ENCODE results near the gene ZNF79. TPM values are rescaled to one million over a fixed set of nuclear protein-coding genes. Genes with fewer than 3 reads are reported as not detected.

The ZNF79 gene
- total and polyA plus RNA-seq, 2 experiments from 2014 or later: 2.2 to 6.3 TPM

- TF ChIP-seq, protein P1, sequence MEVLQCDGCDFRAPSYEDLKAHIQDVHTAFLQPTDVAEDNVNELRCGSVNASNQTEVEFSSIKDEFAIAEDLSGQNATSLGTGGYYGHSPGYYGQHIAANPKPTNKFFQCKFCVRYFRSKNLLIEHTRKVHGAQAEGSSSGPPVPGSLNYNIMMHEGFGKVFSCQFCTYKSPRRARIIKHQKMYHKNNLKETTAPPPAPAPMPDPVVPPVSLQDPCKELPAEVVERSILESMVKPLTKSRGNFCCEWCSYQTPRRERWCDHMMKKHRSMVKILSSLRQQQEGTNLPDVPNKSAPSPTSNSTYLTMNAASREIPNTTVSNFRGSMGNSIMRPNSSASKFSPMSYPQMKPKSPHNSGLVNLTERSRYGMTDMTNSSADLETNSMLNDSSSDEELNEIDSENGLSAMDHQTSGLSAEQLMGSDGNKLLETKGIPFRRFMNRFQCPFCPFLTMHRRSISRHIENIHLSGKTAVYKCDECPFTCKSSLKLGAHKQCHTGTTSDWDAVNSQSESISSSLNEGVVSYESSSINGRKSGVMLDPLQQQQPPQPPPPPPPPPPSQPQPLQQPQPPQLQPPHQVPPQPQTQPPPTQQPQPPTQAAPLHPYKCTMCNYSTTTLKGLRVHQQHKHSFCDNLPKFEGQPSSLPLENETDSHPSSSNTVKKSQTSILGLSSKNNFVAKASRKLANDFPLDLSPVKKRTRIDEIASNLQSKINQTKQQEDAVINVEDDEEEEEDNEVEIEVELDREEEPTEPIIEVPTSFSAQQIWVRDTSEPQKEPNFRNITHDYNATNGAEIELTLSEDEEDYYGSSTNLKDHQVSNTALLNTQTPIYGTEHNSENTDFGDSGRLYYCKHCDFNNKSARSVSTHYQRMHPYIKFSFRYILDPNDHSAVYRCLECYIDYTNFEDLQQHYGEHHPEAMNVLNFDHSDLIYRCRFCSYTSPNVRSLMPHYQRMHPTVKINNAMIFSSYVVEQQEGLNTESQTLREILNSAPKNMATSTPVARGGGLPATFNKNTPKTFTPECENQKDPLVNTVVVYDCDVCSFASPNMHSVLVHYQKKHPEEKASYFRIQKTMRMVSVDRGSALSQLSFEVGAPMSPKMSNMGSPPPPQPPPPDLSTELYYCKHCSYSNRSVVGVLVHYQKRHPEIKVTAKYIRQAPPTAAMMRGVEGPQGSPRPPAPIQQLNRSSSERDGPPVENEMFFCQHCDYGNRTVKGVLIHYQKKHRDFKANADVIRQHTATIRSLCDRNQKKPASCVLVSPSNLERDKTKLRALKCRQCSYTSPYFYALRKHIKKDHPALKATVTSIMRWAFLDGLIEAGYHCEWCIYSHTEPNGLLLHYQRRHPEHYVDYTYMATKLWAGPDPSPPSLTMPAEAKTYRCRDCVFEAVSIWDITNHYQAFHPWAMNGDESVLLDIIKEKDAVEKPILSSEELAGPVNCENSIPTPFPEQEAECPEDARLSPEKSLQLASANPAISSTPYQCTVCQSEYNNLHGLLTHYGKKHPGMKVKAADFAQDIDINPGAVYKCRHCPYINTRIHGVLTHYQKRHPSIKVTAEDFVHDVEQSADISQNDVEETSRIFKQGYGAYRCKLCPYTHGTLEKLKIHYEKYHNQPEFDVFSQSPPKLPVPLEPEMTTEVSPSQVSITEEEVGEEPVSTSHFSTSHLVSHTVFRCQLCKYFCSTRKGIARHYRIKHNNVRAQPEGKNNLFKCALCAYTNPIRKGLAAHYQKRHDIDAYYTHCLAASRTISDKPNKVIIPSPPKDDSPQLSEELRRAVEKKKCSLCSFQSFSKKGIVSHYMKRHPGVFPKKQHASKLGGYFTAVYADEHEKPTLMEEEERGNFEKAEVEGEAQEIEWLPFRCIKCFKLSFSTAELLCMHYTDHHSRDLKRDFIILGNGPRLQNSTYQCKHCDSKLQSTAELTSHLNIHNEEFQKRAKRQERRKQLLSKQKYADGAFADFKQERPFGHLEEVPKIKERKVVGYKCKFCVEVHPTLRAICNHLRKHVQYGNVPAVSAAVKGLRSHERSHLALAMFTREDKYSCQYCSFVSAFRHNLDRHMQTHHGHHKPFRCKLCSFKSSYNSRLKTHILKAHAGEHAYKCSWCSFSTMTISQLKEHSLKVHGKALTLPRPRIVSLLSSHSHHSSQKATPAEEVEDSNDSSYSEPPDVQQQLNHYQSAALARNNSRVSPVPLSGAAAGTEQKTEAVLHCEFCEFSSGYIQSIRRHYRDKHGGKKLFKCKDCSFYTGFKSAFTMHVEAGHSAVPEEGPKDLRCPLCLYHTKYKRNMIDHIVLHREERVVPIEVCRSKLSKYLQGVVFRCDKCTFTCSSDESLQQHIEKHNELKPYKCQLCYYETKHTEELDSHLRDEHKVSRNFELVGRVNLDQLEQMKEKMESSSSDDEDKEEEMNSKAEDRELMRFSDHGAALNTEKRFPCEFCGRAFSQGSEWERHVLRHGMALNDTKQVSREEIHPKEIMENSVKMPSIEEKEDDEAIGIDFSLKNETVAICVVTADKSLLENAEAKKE (CRISPR knock-in tag; IDR thresholded peaks at IDR 0.05): no peak
- TF ChIP-seq JUNB (IDR thresholded peaks at IDR 0.05; ENCODE audit: unreplicated experiment): no peak
- TF ChIP-seq ZNF331 (CRISPR knock-in tag; IDR thresholded peaks at IDR 0.05; ENCODE audit: low read depth): no peak
- peak; percentile 15; the same call in 1 of the 2 replicates for TF ChIP-seq NANOG (IDR thresholded peaks at IDR 0.05; ENCODE audit: borderline replicate concordance)
- no peak for TF ChIP-seq EZH2 (IDR thresholded peaks at IDR 0.05; ENCODE audit: low read depth, unreplicated experiment)
- no peak for TF ChIP-seq STAT1 (IDR thresholded peaks at IDR 0.05; ENCODE audit: unreplicated experiment)
- TF ChIP-seq CREB1 (CRISPR knock-in tag; IDR thresholded peaks at IDR 0.05; ENCODE audit: low read depth): peak; percentile 97
- no peak for TF ChIP-seq EZH2phosphoT487 (IDR thresholded peaks at IDR 0.05; ENCODE audit: unreplicated experiment)
- TF ChIP-seq ZNF114 (CRISPR knock-in tag; IDR thresholded peaks at IDR 0.05): no peak
- peak; percentile 100 for TF ChIP-seq POLR2AphosphoS5 (IDR thresholded peaks at IDR 0.05; ENCODE audit: low read depth)
These were observed 26.8 kb downstream of the ZNF79 start, which contains the start of the genes LRSAM1 and RPL12 (continued) for GRCh38 chr9:127450830-127451607.

DNA sequence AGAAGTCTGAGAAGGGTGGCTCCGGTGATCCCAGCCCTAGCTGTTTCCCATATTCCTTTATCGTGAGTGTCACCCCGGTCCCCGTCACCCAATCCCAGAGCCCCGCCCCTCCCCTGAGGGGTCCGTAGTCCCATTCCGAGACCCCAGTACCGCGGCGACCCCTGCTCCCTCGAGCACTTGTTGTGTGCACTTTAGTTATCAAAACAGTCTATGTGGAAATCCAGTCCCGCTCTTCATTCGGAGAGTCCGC is 27.4 kb downstream of the ZNF79 start:
- Histone ChIP-seq H3K36me3 (ENCODE audit: insufficient read depth) (peaks cover 42% of the 10 kb centered on the region), H3F3A (replicated peaks; ENCODE audit: low read depth) (peaks cover 49% of the 10 kb centered on the region), H2AFZ (peak overlapping the region; percentile 95), H3K4me1 (ENCODE audit: insufficient read depth) (peaks cover 17% of the 10 kb centered on the region), H3K79me2 (replicated peaks; ENCODE audit: insufficient read depth) (peaks cover 48% of the 10 kb centered on the region), H3K9me2 (ENCODE audit: insufficient read depth) (no peaks in the 10 kb centered on the region), H3K4me2 (peak overlapping the region; percentile 96), H3K27ac (ENCODE audit: low read depth) (peak overlapping the region; percentile 85), H4K20me1 (replicated peaks; ENCODE audit: insufficient read depth) (peaks cover 38% of the 10 kb centered on the region), H3K27me3 (ENCODE audit: insufficient read depth) (no peaks in the 10 kb centered on the region), H3K4me3 (peak overlapping the region; percentile 100)
- DNase-seq (ENCODE audit: low spot score): no peak
- no peak for ATAC-seq
- peaks cover 58% of the 10 kb centered on the region for H3K36me3 Mint-ChIP-seq (ENCODE audit: low read depth)
- H3K9me3 Mint-ChIP-seq: peaks cover 12% of the 10 kb centered on the region
- H3K4me1 Mint-ChIP-seq: peaks cover 21% of the 10 kb centered on the region
- peak overlapping the region; percentile 99 for H3K4me3 Mint-ChIP-seq
- H3K27ac Mint-ChIP-seq: peak overlapping the region; percentile 99
- peaks cover 45% of the 10 kb centered on the region for H3K27me3 Mint-ChIP-seq (ENCODE audit: insufficient read depth, low read depth, poor library complexity)
- TF ChIP-seq ZNF114 (CRISPR knock-in tag; IDR thresholded peaks at IDR 0.05) (no peak), NANOG (IDR thresholded peaks at IDR 0.05; ENCODE audit: borderline replicate concordance) (no peak), JUNB (IDR thresholded peaks at IDR 0.05; ENCODE audit: unreplicated experiment) (no peak)
- TF ChIP-seq, protein P1 (CRISPR knock-in tag; IDR thresholded peaks at IDR 0.05): no peak

Data from GM23338 (cell line).